Amniotic stem cell (primary cell): ENCODE results near the gene EMILIN2.
"Not testable (repeated sequence)": the region's sequence is repeated elsewhere in the genome, so short reads cannot be mapped to it uniquely, and the experiment has no call there.

Experiments used
- DNase-seq: peaks from one replicate; lab custom pipeline; 2025; lab: John Stamatoyannopoulos, UW

Gene EMILIN2

DNA sequence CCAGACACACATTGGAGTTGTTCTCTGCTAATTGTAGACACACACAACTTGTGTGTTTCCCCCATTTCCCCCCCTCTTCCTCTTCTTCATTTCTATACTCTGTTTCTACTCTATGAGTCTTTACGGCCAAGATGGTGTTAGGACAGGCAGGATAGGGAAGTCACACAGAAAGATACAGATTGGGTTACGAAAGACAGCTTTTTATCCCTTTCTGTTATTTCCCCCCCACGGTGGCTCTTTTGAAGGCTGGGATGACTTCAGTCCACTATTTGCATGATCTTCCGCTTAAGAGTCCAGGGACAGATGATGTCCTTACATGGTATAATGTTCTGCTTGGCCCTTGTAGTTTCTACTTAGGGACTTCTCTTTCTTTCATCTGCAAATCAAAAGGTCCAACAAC lies 1.6 kb upstream of the EMILIN2 start:
- no peak for DNase-seq

GRCh38 chr18:2847317-2848246 lies 776 bp downstream of the EMILIN2 start:
- no peak for DNase-seq

- no peak for DNase-seq
Measured at GRCh38 chr18:2848247-2849246, 1.7 kb downstream of the EMILIN2 start.

DNA sequence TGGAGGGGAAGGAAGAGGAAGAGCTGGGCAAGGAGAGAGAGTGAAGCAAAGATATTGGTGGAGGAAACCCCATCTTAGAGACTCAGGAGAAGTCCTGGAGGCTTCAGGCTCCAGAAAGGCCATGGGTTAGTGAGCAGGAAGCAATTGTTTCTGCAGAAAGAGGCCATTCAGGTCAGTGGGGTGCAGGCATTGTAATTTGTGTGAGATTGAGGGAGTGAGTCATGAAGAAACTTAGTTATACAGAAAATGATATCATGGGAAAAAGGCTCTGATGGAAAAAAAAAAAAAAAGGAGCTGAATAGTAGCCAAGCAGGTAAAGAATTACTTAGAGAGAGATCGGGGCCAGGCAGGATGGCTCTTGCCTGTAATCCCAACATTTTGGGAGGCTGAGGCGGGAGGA lies 4.0 kb downstream of the EMILIN2 start:
- DNase-seq: no peak

GRCh38 chr18:2851771-2852170 lies 5.0 kb downstream of the EMILIN2 start:
- no peak for DNase-seq

DNA sequence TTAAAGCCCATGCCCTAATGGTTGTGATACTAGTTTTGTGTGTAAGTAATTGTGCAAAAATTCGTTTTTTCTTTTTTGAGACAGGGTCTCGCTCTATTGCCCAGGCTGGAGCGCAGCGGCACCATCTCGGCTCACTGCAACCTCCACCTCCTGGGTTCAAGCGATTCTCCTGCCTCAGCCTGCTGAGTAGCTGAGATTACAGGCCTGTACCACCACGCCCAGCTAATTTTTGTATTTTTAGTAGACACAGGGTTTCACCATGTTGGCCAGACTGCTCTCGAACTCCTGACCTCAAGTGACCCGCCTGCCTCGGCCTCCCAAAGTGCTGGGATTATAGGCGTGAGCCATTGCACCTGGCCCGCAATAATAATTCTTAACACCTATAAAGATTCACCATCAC lies 5.7 kb downstream of the EMILIN2 start:
- not testable (repeated sequence) for DNase-seq

DNA sequence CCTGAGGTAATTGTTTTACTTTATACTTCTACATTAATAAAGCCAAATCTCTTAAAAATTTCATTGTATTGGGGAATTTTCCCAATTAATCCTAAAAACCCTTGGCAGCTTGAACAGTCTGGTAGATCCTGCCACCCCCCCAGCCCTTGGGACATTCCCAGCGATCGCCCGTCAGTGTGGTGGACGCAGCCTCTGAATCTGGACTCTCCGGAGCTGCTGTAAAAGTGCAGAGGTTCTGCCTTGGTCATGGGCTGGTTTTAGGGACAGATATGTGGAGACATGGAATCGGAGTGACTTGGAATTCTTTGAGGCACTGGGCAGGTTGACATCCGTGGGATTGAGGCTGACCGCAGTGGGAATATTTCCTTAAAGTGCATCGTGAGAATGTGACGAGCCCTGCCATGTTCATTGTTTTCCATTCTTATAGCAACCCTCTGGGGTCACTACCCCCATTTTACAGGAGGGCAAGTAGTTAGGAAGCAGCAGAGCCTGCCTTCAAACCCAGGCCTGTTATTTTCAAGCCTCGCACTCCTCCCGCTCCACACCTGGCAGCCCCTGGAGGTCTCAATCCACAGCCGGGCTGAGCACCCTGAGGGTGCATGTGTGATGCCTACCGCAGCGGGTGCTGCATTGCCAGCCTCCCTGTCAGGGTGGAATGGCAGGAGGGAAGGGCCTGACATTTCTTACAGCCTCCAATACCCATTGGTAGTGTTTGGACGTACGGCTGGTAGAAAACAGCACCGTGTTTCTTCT lies 6.5 kb downstream of the EMILIN2 start:
- no peak for DNase-seq

DNA sequence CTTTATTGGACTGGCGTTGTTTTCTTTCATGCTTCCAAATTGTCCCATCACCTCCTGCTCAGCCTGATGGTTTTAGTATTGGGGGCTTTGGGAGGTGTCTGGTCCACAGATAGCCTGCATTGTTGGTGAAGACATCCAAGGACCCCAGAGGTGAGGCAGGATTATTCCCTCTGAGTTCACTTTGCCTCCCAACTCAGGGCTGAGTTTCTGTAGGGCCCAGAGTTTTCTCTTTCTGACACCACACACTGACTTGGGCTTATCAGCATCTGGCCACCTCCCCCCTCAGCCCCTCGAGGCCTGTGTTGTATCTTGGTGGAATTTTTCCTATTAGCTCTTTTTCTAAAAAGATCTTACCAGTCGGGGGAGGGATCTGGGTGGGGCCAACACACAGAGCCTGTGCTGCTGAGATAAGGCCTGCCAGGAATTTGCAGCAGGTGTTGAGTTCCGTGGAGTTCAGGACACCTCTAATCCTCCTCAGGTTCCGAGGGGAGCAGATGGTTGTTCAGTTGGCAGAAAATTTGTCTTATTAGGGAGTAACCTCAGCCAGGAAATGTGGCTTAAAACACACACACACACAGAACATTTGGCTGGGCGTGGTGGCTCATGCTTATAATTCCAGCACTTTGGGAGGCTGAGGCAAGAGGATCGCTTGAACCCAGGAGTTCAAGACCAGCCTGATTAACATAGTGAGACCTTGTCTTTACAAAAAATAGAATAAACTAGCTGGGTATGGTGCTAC lies 7.3 kb downstream of the EMILIN2 start:
- DNase-seq: no peak

DNA sequence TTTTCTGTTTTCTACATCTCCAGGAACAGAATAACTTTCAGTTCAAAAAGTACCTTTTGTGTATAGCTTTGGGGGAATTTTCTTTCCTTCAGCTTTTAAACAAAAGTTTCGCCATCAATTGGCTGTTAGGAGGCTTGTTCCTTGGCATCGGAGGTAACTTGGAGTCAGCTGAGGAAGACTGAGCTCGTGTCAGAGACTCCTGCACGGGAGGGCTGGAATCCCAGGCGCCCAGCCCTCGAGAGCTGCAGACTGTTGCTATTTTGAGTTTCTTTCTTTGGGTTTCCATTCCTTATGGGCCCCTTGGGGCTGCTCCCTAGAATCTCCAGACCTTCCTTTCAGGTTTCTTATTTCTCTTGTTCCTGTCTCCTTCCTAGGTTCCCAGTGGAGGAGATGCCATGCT lies 8.1 kb downstream of the EMILIN2 start:
- DNase-seq: no peak

- DNase-seq: no peak
Measured at GRCh38 chr18:2855560-2856350, 8.9 kb downstream of the EMILIN2 start.

- no peak for DNase-seq
Measured at GRCh38 chr18:2856547-2857170, 9.9 kb downstream of the EMILIN2 start.

DNA sequence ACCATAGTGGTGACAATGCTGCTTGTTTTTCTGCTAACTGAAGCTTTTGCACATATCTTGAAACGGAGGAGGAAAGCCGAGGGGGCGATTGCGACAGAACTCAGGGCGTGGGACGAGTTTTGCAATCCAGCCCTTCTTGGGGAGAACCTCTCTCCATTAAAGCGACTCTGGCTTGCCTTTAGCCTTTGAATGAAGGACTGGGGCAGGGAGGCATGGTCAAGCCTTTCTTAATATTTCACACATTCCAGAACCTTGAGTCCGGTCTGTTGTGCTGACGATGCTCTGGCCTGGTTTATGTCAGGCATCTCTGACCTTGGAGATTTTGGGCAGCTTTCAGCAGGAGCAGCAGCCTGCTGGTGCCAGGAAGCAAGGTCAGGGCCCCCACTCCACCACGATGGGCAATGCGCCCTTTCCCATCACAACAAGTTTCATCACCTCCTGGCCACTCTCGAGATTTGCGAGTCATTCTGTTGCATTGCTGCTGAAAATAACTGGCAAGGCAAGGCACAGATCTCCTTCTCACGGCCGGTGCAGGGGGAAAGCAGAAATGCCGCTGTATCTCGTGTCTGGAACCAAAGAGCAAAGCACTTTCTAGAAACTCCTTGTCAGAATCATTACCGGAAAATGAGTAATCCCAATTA lies 10.8 kb downstream of the EMILIN2 start:
- DNase-seq: no peak

- DNase-seq: not testable (repeated sequence)
Measured at GRCh38 chr18:2860397-2860796, 13.6 kb downstream of the EMILIN2 start.

DNA sequence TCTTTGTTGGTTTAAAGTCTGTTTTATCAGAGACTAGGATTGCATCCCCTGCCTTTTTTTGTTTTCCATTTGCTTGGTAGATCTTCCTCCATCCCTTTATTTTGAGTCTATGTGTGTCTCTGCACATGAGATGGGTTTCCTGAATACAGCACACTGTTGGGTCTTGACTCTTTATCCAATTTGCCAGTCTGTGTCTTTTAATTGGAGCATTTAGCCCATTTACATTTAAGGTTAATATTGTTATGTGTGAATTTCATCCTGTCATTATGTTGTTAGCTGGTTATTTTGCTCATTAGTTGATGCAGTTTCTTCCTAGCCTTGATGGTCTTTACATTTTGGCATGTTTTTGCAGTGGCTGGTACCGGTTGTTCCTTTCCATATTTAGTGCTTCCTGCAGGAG lies 17.2 kb downstream of the EMILIN2 start:
- DNase-seq: not testable (repeated sequence)

DNA sequence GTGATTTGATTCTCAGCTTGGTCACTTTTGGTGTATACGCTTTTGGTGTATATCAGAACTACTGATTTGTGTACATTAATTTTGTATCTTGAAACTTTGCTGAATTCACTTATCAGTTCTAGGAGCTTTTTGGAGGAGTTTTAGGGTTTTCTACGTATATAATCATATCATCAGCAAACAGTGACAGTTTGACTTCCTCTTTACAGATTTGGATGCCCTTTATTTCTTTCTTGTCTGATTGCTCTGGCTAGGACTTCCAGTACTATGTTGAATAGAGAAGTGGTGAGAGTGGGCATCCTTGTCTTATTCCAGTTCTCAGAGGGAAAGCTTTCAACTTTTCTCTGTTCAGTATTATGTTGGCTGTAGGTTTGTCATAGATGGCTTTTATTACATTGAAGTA lies 19.7 kb downstream of the EMILIN2 start:
- not testable (repeated sequence) for DNase-seq

DNA sequence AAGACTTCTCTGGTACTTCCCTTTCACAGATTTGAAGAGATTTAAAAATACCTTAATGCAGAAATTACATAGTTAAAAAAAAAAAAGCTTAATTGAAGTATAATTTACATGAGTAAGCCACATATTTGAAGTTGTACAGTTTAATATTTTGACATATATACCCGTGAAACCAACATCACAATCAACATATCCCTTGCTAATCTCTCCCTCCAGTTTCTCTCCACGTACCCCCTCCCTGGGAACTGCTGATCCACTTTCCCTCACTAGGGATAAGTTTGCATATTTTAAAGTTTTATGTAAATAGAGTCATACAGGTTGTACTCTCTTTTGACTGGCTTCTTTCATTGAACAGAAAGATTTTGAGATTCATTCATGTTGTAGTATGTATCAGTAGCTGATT lies 22.4 kb downstream of the EMILIN2 start:
- no peak for DNase-seq

DNA sequence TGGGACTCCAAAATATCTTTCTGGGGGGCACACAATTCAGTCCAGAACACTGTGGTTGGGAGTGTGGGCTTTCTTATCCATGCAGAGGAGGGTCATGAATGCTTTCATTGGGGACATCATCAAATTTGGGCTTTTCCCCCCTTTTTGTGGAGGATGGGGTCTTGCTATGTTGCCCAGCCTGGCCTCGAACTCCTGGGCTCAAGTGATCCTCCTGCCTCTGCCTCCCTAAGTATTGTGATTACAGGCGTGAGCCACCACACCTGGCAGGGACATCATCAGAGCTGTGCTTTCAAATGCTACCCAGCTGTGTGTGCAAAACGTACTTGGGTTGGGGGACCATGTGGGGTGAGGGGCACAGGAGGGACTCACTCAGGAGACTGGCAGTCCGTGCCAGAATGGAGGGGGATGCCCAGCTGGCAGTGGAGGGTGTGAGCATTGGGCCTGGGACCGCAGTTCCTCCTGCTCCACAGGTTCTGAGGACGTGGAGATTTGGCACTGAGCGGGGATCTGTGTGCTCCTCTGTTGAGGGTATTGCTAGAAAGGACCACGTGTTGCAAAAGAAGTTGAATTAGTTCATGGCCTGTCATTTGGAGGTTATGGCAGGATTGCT lies 24.4 kb downstream of the EMILIN2 start:
- no peak for DNase-seq

DNA sequence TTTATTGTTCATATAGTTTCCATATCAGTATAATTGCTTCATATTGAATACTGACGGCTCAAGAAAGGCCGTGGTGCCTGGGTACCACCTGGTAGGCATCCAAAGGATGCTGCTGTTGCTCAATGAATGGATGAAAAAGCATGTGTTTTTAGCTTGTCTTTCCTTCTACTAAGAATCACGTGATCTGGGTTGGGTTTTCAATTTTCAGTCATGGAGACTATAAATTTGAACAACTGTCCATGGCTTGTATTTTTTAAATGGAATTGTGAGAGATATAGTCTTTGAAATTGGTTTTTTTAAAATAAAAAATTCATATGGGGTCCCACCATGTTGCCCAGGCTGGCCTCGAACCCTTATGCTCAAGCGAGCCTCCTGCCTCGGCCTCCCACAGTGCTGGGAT lies 25.3 kb downstream of the EMILIN2 start:
- no peak for DNase-seq

DNA sequence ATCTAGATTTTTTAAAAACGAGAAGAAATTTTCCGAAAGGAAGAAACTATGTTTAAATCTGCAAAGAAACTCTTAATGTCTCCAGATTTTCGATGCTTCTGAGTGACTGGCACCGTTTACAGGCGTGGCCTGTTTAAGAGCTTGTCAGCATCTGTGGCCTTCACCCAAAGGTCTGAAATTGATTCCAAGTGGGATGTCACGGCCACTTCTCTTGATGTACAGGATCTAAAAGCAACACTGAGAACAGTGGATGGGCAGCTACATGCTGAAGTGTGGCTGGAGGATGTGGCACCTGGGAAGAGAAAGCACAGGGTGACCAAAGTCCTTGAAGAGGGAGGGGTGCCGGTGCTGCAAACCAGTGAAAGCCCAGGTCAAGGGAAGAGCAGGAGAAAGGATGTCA lies 28.0 kb downstream of the EMILIN2 start:
- DNase-seq: no peak
